ENCODE measurements around the gene DONSON. TPM values are rescaled to one million over a fixed set of nuclear protein-coding genes. Genes with fewer than 3 reads are reported as not detected.

The DONSON gene
- total RNA-seq, 1 experiment from 2014 or later: 29.2 TPM

GRCh38 chr21:33572350-33572749 lies 16.1 kb downstream of the DONSON start:
- Histone ChIP-seq H3K9me3 (ENCODE audit: low read length) (no peaks in the 10 kb centered on the region), H3K4me1 (ENCODE audit: insufficient read depth, low read length) (peaks cover 3% of the 10 kb centered on the region; the same call in 1 of the 2 replicates), H3K27ac (ENCODE audit: low read length) (no peak overlapping the region), H3K79me2 (ENCODE audit: low read length) (0 out of 2 replicates have a peak, but pooled peaks cover 4% of the 10 kb centered on the region), H3K9me2 (replicated peaks; ENCODE audit: low read length) (no peaks in the 10 kb centered on the region), H2AFZ (ENCODE audit: low read length) (no peak overlapping the region), H3K4me3 (ENCODE audit: low read length) (no peak overlapping the region), H3K9ac (ENCODE audit: low read length) (no peak overlapping the region), H3K36me3 (ENCODE audit: low read depth, low read length) (peaks cover 89% of the 10 kb centered on the region), H3K4me2 (ENCODE audit: low read length) (no peak overlapping the region), H3F3A (ENCODE audit: low read length, unreplicated experiment) (peaks cover 10% of the 10 kb centered on the region), H3K27me3 (ENCODE audit: low read length) (no peaks in the 10 kb centered on the region), H4K20me1 (ENCODE audit: low read length) (peaks cover 10% of the 10 kb centered on the region; the same call in 1 of the 2 replicates)
- no TSS peak for BruUV-seq (replicated peaks)
- POLR2A ChIA-PET (ENCODE audit: unreplicated experiment): no interaction called here
- intact Hi-C loops (cut with micrococcal nuclease): no loop called here
- no peak for ATAC-seq
- CTCF ChIA-PET: interaction anchor here (2.0 kb wide), 1 partner anchor 33 kb away, joined by 6 read pairs; no protein-coding TSS in a partner anchor
- no peak for TF ChIP-seq EZH2 (IDR thresholded peaks at IDR 0.05; ENCODE audit: low read length, unreplicated experiment)
- TF ChIP-seq EZH2phosphoT487 (IDR thresholded peaks at IDR 0.05; ENCODE audit: borderline replicate concordance, low read length): no peak
- TF ChIP-seq, protein P1, sequence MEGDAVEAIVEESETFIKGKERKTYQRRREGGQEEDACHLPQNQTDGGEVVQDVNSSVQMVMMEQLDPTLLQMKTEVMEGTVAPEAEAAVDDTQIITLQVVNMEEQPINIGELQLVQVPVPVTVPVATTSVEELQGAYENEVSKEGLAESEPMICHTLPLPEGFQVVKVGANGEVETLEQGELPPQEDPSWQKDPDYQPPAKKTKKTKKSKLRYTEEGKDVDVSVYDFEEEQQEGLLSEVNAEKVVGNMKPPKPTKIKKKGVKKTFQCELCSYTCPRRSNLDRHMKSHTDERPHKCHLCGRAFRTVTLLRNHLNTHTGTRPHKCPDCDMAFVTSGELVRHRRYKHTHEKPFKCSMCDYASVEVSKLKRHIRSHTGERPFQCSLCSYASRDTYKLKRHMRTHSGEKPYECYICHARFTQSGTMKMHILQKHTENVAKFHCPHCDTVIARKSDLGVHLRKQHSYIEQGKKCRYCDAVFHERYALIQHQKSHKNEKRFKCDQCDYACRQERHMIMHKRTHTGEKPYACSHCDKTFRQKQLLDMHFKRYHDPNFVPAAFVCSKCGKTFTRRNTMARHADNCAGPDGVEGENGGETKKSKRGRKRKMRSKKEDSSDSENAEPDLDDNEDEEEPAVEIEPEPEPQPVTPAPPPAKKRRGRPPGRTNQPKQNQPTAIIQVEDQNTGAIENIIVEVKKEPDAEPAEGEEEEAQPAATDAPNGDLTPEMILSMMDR (conservative IDR thresholded peaks at IDR 0.05; ENCODE audit: low read depth, low read length): no peak
- no peak for DNase-seq

GRCh38 chr21:33569991-33570390 lies 18.5 kb downstream of the DONSON start:
- no peak overlapping the region for H3K4me3 ChIP-seq (ENCODE audit: low read length)
- H3K4me1 ChIP-seq (ENCODE audit: insufficient read depth, low read length): no peaks in the 10 kb centered on the region
- H2AFZ ChIP-seq (ENCODE audit: low read length): no peak overlapping the region
- H3K79me2 ChIP-seq (ENCODE audit: low read length): peaks cover 9% of the 10 kb centered on the region; the same call in 1 of the 2 replicates
- intact Hi-C loops (cut with micrococcal nuclease): no loop called here
- ChIA-PET CTCF (no interaction called here), POLR2A (ENCODE audit: unreplicated experiment) (no interaction called here)
- H3K4me2 ChIP-seq (ENCODE audit: low read length): no peak overlapping the region
- H3K9ac ChIP-seq (ENCODE audit: low read length): no peak overlapping the region
- no peak overlapping the region for H3K27ac ChIP-seq (ENCODE audit: low read length)
- H4K20me1 ChIP-seq (ENCODE audit: low read length): 0 out of 2 replicates have a peak, but pooled peaks cover 4% of the 10 kb centered on the region
- peaks cover 78% of the 10 kb centered on the region for H3K36me3 ChIP-seq (ENCODE audit: low read depth, low read length)
- no peak for ATAC-seq
- TSS peak; percentile 11 for BruUV-seq (replicated peaks)
- no peaks in the 10 kb centered on the region for H3F3A ChIP-seq (ENCODE audit: low read length, unreplicated experiment)
- H3K9me2 ChIP-seq (replicated peaks; ENCODE audit: low read length): no peaks in the 10 kb centered on the region
- H3K27me3 ChIP-seq (ENCODE audit: low read length): no peaks in the 10 kb centered on the region
- DNase-seq: no peak
- no peak for TF ChIP-seq EZH2 (IDR thresholded peaks at IDR 0.05; ENCODE audit: low read length, unreplicated experiment)
- no peaks in the 10 kb centered on the region for H3K9me3 ChIP-seq (ENCODE audit: low read length)

GRCh38 chr21:33568448-33568847 lies 20.0 kb downstream of the DONSON start:
- Histone ChIP-seq H3K4me2 (ENCODE audit: low read length) (no peak overlapping the region), H3K27ac (ENCODE audit: low read length) (no peak overlapping the region), H3K4me1 (ENCODE audit: insufficient read depth, low read length) (no peaks in the 10 kb centered on the region), H3K79me2 (ENCODE audit: low read length) (peaks cover 22% of the 10 kb centered on the region), H2AFZ (ENCODE audit: low read length) (no peak overlapping the region), H3K9me2 (replicated peaks; ENCODE audit: low read length) (no peaks in the 10 kb centered on the region), H3F3A (ENCODE audit: low read length, unreplicated experiment) (no peaks in the 10 kb centered on the region), H3K9me3 (ENCODE audit: low read length) (no peaks in the 10 kb centered on the region), H3K4me3 (ENCODE audit: low read length) (no peak overlapping the region), H3K36me3 (ENCODE audit: low read depth, low read length) (peaks cover 71% of the 10 kb centered on the region), H4K20me1 (ENCODE audit: low read length) (peaks cover 11% of the 10 kb centered on the region; the same call in 1 of the 2 replicates), H3K27me3 (ENCODE audit: low read length) (no peaks in the 10 kb centered on the region), H3K9ac (ENCODE audit: low read length) (no peak overlapping the region)
- DNase-seq: no peak
- TF ChIP-seq, protein P1 (conservative IDR thresholded peaks at IDR 0.05; ENCODE audit: low read depth, low read length): no peak
- TF ChIP-seq EZH2 (IDR thresholded peaks at IDR 0.05; ENCODE audit: low read length, unreplicated experiment) (no peak), EZH2phosphoT487 (IDR thresholded peaks at IDR 0.05; ENCODE audit: borderline replicate concordance, low read length) (no peak)
- intact Hi-C loops (cut with micrococcal nuclease): no loop called here
- CTCF ChIA-PET: interaction anchor here (0.6 kb wide), 1 partner anchor 25 kb away, joined by 3 read pairs; no protein-coding TSS in a partner anchor
- no peak for ATAC-seq
- no TSS peak for BruUV-seq (replicated peaks)
- POLR2A ChIA-PET (ENCODE audit: unreplicated experiment): interaction anchor here (0.6 to 0.7 kb wide), 2 partner anchors 12 to 1591 kb away, joined by 5 to 8 read pairs; no protein-coding TSS in a partner anchor
